SU-DHL-6 (cell line): ENCODE results near the gene RAPGEFL1.

Experiments used
- CTCF ChIP-seq: fragments of 200-600 bp; sonication (generic); IDR thresholded peaks from one replicate; pipeline ENCODE4 v1.5.1; 2017; ENCODE audit warnings: antibody characterized with exemption, mild to moderate bottlenecking, low read length, moderate library complexity; ENCODE audit not compliant: insufficient read depth, poor library complexity, severe bottlenecking
- EZH2phosphoT487 ChIP-seq: fragments of 200-600 bp; sonication (generic), shearing (Covaris generic); conservative IDR thresholded peaks from 2 replicates; pipeline ENCODE4 v1.6.1; 2018; ENCODE audit warnings: mild to moderate bottlenecking, antibody characterized with exemption, low read length, moderate library complexity, mixed read lengths

DNA sequence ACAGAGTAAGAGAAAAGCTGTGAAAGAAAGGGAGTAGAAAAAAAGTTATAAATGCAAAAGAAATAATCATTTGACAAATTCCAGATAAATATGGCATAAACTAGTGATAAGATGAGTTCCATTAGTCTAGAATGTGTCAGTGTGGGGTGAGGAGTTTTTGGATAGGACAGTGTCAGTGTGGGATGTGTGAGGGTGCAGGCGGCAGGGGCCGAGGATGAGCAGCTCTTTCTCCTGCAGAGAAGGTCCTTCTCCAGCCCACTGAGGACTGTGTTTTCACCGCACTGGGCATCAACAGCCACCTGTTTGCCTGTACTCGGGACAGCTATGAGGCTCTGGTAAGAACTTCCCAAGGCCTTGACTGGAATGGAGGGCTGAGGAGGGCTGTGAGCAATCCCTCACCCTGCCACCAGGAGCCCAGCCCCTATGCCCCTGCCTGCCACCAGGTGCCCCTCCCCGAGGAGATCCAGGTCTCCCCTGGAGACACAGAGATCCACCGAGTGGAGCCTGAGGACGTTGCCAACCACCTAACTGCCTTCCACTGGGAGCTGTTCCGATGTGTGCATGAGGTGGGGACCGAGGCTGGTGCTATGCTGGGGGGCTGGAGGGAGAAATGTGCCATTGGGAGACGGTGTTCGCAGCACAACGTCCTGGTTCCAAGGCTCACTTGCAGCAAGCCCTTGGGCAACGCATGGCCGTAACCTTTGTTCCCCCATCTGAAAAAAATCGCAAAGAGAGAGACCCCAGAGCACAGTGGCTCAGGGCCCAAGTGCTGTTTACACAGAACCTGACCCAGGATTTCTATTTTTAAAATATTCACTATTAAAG lies 13.1 kb downstream of the RAPGEFL1 start:
- TF ChIP-seq CTCF (peak; percentile 7), EZH2phosphoT487 (no peak)
